ENCODE results near the gene TMEM61. TPM values are rescaled to one million over a fixed set of nuclear protein-coding genes. Genes with fewer than 3 reads are reported as not detected.

Gene TMEM61
- total RNA-seq, 1 donor from 2014 or later = 2.9 TPM

- no peaks in the 10 kb centered on the region for H3K36me3 Mint-ChIP-seq
- peaks cover 31% of the 10 kb centered on the region for H3K4me1 Mint-ChIP-seq (ENCODE audit: unreplicated experiment)
- peaks cover 40% of the 10 kb centered on the region for H3K27me3 Mint-ChIP-seq
- H3K27ac Mint-ChIP-seq = peak overlapping the region; percentile 53
- no peak for TF ChIP-seq CTCF (conservative IDR thresholded peaks at IDR 0.05)
- peak overlapping the region; percentile 53 for H3K4me3 Mint-ChIP-seq
- no peaks in the 10 kb centered on the region for H3K9me3 Mint-ChIP-seq
- DNase-seq (ENCODE audit: extremely low spot score, unreplicated experiment) = no peak
Observed at GRCh38 chr1:54977533-54978297, 2.7 kb upstream of the TMEM61 start.

- no peaks in the 10 kb centered on the region for H3K9me3 Mint-ChIP-seq
Observed at GRCh38 chr1:54978528-54979326, 1.7 kb upstream of the TMEM61 start.

GRCh38 chr1:54979327-54979891 is 1.0 kb upstream of the TMEM61 start:
- Mint-ChIP-seq H3K4me3 (peak overlapping the region; percentile 53), H3K4me1 (ENCODE audit: unreplicated experiment) (peaks cover 31% of the 10 kb centered on the region), H3K36me3 (no peaks in the 10 kb centered on the region), H3K27ac (peak overlapping the region; percentile 30), H3K9me3 (no peaks in the 10 kb centered on the region), H3K27me3 (peaks cover 47% of the 10 kb centered on the region)
- no peak for TF ChIP-seq CTCF (conservative IDR thresholded peaks at IDR 0.05)
- DNase-seq (ENCODE audit: extremely low spot score, unreplicated experiment) = no peak

More at GRCh38 chr1:54978528-54979326, 1.7 kb upstream of the TMEM61 start:
- no peak for TF ChIP-seq CTCF (conservative IDR thresholded peaks at IDR 0.05)
- peak overlapping the region; percentile 34 for H3K27ac Mint-ChIP-seq
- H3K27me3 Mint-ChIP-seq = peaks cover 43% of the 10 kb centered on the region
- H3K36me3 Mint-ChIP-seq = no peaks in the 10 kb centered on the region
- H3K4me3 Mint-ChIP-seq = peak overlapping the region; percentile 17
- DNase-seq (ENCODE audit: extremely low spot score, unreplicated experiment) = no peak
- peaks cover 27% of the 10 kb centered on the region for H3K4me1 Mint-ChIP-seq (ENCODE audit: unreplicated experiment)

- TF ChIP-seq CTCF (conservative IDR thresholded peaks at IDR 0.05) = no peak
- Mint-ChIP-seq H3K4me1 (ENCODE audit: unreplicated experiment) (peaks cover 30% of the 10 kb centered on the region), H3K9me3 (no peaks in the 10 kb centered on the region), H3K36me3 (no peaks in the 10 kb centered on the region), H3K4me3 (peak overlapping the region; percentile 53), H3K27ac (peak overlapping the region; percentile 30), H3K27me3 (peaks cover 46% of the 10 kb centered on the region)
- no peak for DNase-seq (ENCODE audit: extremely low spot score, unreplicated experiment)
Observed at GRCh38 chr1:54980046-54980527, 341 bp upstream of the TMEM61 start.

- Mint-ChIP-seq H3K9me3 (no peaks in the 10 kb centered on the region), H3K36me3 (no peaks in the 10 kb centered on the region), H3K27me3 (peaks cover 43% of the 10 kb centered on the region), H3K27ac (no peak overlapping the region), H3K4me3 (peak overlapping the region; percentile 83), H3K4me1 (ENCODE audit: unreplicated experiment) (peaks cover 21% of the 10 kb centered on the region)
- DNase-seq (ENCODE audit: extremely low spot score, unreplicated experiment) = no peak
- no peak for TF ChIP-seq CTCF (conservative IDR thresholded peaks at IDR 0.05)
Observed at GRCh38 chr1:54981466-54981865, 1.0 kb downstream of the TMEM61 start.
